WTC11 (cell line): ENCODE data around the gene CYP24A1. TPM values are rescaled to one million over a fixed set of nuclear protein-coding genes. Genes with fewer than 3 reads are reported as not detected.

Source experiments
- ATAC-seq: fragments of 200-7000 bp; cut with Tn5 transposase; 2 replicates; pipeline ENCODE4 v1.10.0; 2021; ENCODE audit warnings: mild to moderate bottlenecking, moderate library complexity
- CTCF ChIA-PET: fragments of 300-600 bp; sonication (Branson Sonifier 250); formaldehyde crosslinking; loops from one replicate; lab custom pipeline; 2021; ENCODE audit warnings: antibody characterized with exemption; lab: Charles Lee
- POLR2A ChIA-PET: fragments of 350-600 bp; sonication (Branson Sonifier 250); formaldehyde crosslinking; loops from one replicate; lab custom pipeline; 2021; ENCODE audit warnings: antibody characterized with exemption; lab: Charles Lee
- DNase-seq: peaks from one replicate; pipeline ENCODE4 v3.0.0; 2021; ENCODE audit warnings: low spot score
- H3K27ac Mint-ChIP-seq: 2 replicates; pipeline ENCODE4 v1.8.0; 2021; ENCODE audit warnings: mixed read lengths
- H3K27me3 Mint-ChIP-seq: 2 replicates; pipeline ENCODE4 v1.8.0; 2021; ENCODE audit warnings: low read depth, mild to moderate bottlenecking, moderate library complexity, mixed read lengths
- H3K36me3 Mint-ChIP-seq: 2 replicates; pipeline ENCODE4 v1.8.0; 2021; ENCODE audit warnings: mixed read lengths
- H3K4me1 Mint-ChIP-seq: 2 replicates; pipeline ENCODE4 v1.8.0; 2022; ENCODE audit warnings: mixed read lengths
- H3K4me3 Mint-ChIP-seq: 2 replicates; pipeline ENCODE4 v1.8.0; 2021; ENCODE audit warnings: mild to moderate bottlenecking, moderate library complexity, mixed read lengths
- H3K9me3 Mint-ChIP-seq: 2 replicates; pipeline ENCODE4 v1.8.0; 2021; ENCODE audit warnings: mixed read lengths
- ATF3 ChIP-seq: sonication (generic); formaldehyde crosslinking; conservative IDR thresholded peaks from 2 replicates; pipeline ENCODE4 v1.8.1; 2022; ENCODE audit warnings: mild to moderate bottlenecking, missing genetic modification reagents
- CDX4 ChIP-seq: fragments of 250-450 bp; sonication (Bioruptor Pico); IDR thresholded peaks from 2 replicates; pipeline ENCODE4 v1.9.0; 2021; ENCODE audit warnings: moderate library complexity, mild to moderate bottlenecking, inconsistent platforms, borderline replicate concordance
- CTCF ChIP-seq: fragments of 200-600 bp; IDR thresholded peaks from 2 replicates; pipeline ENCODE4 v1.8.0; 2022; ENCODE audit warnings: antibody characterized with exemption
- E2F1 ChIP-seq: sonication (generic); formaldehyde crosslinking; IDR thresholded peaks from 2 replicates; pipeline ENCODE4 v1.8.0; 2022; ENCODE audit warnings: mild to moderate bottlenecking, missing genetic modification reagents
- EMX1 ChIP-seq: fragments of 250-450 bp; sonication (Bioruptor Pico); IDR thresholded peaks from 2 replicates; pipeline ENCODE4 v1.8.0; 2021; ENCODE audit warnings: mild to moderate bottlenecking
- ERG ChIP-seq: fragments of 250-450 bp; sonication (Bioruptor Pico); IDR thresholded peaks from 2 replicates; pipeline ENCODE4 v1.8.0; 2021; ENCODE audit warnings: mild to moderate bottlenecking
- ETV6 ChIP-seq: sonication (generic); formaldehyde crosslinking; IDR thresholded peaks from 2 replicates; pipeline ENCODE4 v1.8.1; 2022; ENCODE audit warnings: mild to moderate bottlenecking, missing genetic modification reagents
- FOXP1 ChIP-seq: sonication (generic); formaldehyde crosslinking; IDR thresholded peaks from 2 replicates; pipeline ENCODE4 v1.8.0; 2022; ENCODE audit warnings: missing genetic modification reagents, mild to moderate bottlenecking, moderate library complexity, borderline replicate concordance
- NFE2L1 ChIP-seq: sonication (generic); formaldehyde crosslinking; IDR thresholded peaks from 2 replicates; pipeline ENCODE4 v1.8.1; 2023; ENCODE audit warnings: missing genetic modification reagents
- OVOL2 ChIP-seq: fragments of 250-450 bp; sonication (Bioruptor Pico); IDR thresholded peaks from 2 replicates; pipeline ENCODE4 v1.9.0; 2021; ENCODE audit warnings: mild to moderate bottlenecking, borderline replicate concordance
- PRDM15 ChIP-seq: sonication (generic); formaldehyde crosslinking; IDR thresholded peaks from 2 replicates; pipeline ENCODE4 v1.8.0; 2022; ENCODE audit warnings: missing genetic modification reagents
- PRRX2 ChIP-seq: fragments of 250-450 bp; sonication (Bioruptor Pico); IDR thresholded peaks from 2 replicates; pipeline ENCODE4 v1.8.0; 2021; ENCODE audit warnings: mild to moderate bottlenecking
- SMAD3 ChIP-seq: sonication (generic); formaldehyde crosslinking; IDR thresholded peaks from 2 replicates; pipeline ENCODE4 v1.8.0; 2022; ENCODE audit warnings: missing genetic modification reagents, mild to moderate bottlenecking, borderline replicate concordance
- SMAD4 ChIP-seq: sonication (generic); formaldehyde crosslinking; IDR thresholded peaks from 2 replicates; pipeline ENCODE4 v1.8.0; 2022; ENCODE audit warnings: mild to moderate bottlenecking, missing genetic modification reagents
- TEAD4 ChIP-seq: sonication (generic); formaldehyde crosslinking; IDR thresholded peaks from 2 replicates; pipeline ENCODE4 v1.8.0; 2022; ENCODE audit warnings: mild to moderate bottlenecking, missing genetic modification reagents
- ZNF232 ChIP-seq: sonication (generic); formaldehyde crosslinking; IDR thresholded peaks from 2 replicates; pipeline ENCODE4 v1.8.0; 2022; ENCODE audit warnings: mild to moderate bottlenecking, missing genetic modification reagents
- ZNF396 ChIP-seq: fragments of 250-450 bp; sonication (Bioruptor Pico); IDR thresholded peaks from 2 replicates; pipeline ENCODE4 v1.8.0; 2021; ENCODE audit warnings: mild to moderate bottlenecking, moderate library complexity, borderline replicate concordance
- ZSCAN18 ChIP-seq: fragments of 250-450 bp; sonication (Bioruptor Pico); IDR thresholded peaks from 2 replicates; pipeline ENCODE4 v2.1.2; 2022; ENCODE audit warnings: mild to moderate bottlenecking, moderate library complexity
- total RNA-seq: library from RNA; stranded (reverse); gene quantifications from 3 replicates; pipeline ENCODE4 v1.2.3, GENCODE V29; 2021
- TF ChIP-seq, protein P1 (sequence below): sonication (generic); formaldehyde crosslinking; IDR thresholded peaks from 2 replicates; pipeline ENCODE4 v1.8.1; 2022; ENCODE audit warnings: missing genetic modification reagents, borderline replicate concordance
- TF ChIP-seq, protein P2 (sequence below): fragments of 250-450 bp; sonication (Bioruptor Pico); conservative IDR thresholded peaks from 2 replicates; pipeline ENCODE4 v1.9.0; 2021; ENCODE audit warnings: mild to moderate bottlenecking

CYP24A1 gene
- total RNA-seq, 1 experiment from 2014 or later = not detected

GRCh38 chr20:54161821-54162149, 12.0 kb downstream of the CYP24A1 start:
- H3K9me3 Mint-ChIP-seq = peaks cover 6% of the 10 kb centered on the region; the same call in 1 of the 2 replicates
- H3K36me3 Mint-ChIP-seq = no peaks in the 10 kb centered on the region
- H3K4me1 Mint-ChIP-seq = peaks cover 7% of the 10 kb centered on the region
- ChIA-PET CTCF (no interaction called here), POLR2A (no interaction called here)
- ATAC-seq (no peak), DNase-seq (no peak)
- H3K27me3 Mint-ChIP-seq = no peaks in the 10 kb centered on the region
- H3K27ac Mint-ChIP-seq = no peak overlapping the region
- no peak overlapping the region for H3K4me3 Mint-ChIP-seq
- TF ChIP-seq SMAD3 (CRISPR knock-in tag) (no peak), SMAD4 (CRISPR knock-in tag) (no peak), EMX1 (no peak), E2F1 (CRISPR knock-in tag) (no peak), TEAD4 (CRISPR knock-in tag) (no peak), PRRX2 (CRISPR knock-in tag) (no peak), OVOL2 (CRISPR knock-in tag) (no peak), ERG (CRISPR knock-in tag) (no peak), NFE2L1 (no peak), ETV6 (CRISPR knock-in tag) (no peak), PRDM15 (CRISPR knock-in tag) (no peak), CDX4 (CRISPR knock-in tag) (no peak)
- TF ChIP-seq, protein P1, sequence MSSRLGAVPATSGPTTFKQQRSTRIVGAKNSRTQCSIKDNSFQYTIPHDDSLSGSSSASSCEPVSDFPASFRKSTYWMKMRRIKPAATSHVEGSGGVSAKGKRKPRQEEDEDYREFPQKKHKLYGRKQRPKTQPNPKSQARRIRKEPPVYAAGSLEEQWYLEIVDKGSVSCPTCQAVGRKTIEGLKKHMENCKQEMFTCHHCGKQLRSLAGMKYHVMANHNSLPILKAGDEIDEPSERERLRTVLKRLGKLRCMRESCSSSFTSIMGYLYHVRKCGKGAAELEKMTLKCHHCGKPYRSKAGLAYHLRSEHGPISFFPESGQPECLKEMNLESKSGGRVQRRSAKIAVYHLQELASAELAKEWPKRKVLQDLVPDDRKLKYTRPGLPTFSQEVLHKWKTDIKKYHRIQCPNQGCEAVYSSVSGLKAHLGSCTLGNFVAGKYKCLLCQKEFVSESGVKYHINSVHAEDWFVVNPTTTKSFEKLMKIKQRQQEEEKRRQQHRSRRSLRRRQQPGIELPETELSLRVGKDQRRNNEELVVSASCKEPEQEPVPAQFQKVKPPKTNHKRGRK (CRISPR knock-in tag) = no peak

GRCh38 chr20:54161008-54161820, 12.6 kb downstream of the CYP24A1 start:
- no peak overlapping the region for H3K27ac Mint-ChIP-seq
- no peaks in the 10 kb centered on the region for H3K27me3 Mint-ChIP-seq
- no peaks in the 10 kb centered on the region for H3K36me3 Mint-ChIP-seq
- H3K4me1 Mint-ChIP-seq = peaks cover 12% of the 10 kb centered on the region
- H3K9me3 Mint-ChIP-seq = peaks cover 6% of the 10 kb centered on the region; the same call in 1 of the 2 replicates
- DNase-seq (no peak), ATAC-seq (no peak)
- CTCF ChIA-PET = interaction anchor here (1.3 kb wide), 1 partner anchor 58 kb away, joined by 3 read pairs; no protein-coding TSS in a partner anchor
- POLR2A ChIA-PET = no interaction called here
- no peak overlapping the region for H3K4me3 Mint-ChIP-seq
- TF ChIP-seq ATF3 (CRISPR knock-in tag) (no peak), TEAD4 (CRISPR knock-in tag) (no peak), CTCF (no peak), ZNF396 (no peak), FOXP1 (CRISPR knock-in tag) (no peak), ZNF232 (no peak), ZSCAN18 (CRISPR knock-in tag) (no peak)
- TF ChIP-seq, protein P2, sequence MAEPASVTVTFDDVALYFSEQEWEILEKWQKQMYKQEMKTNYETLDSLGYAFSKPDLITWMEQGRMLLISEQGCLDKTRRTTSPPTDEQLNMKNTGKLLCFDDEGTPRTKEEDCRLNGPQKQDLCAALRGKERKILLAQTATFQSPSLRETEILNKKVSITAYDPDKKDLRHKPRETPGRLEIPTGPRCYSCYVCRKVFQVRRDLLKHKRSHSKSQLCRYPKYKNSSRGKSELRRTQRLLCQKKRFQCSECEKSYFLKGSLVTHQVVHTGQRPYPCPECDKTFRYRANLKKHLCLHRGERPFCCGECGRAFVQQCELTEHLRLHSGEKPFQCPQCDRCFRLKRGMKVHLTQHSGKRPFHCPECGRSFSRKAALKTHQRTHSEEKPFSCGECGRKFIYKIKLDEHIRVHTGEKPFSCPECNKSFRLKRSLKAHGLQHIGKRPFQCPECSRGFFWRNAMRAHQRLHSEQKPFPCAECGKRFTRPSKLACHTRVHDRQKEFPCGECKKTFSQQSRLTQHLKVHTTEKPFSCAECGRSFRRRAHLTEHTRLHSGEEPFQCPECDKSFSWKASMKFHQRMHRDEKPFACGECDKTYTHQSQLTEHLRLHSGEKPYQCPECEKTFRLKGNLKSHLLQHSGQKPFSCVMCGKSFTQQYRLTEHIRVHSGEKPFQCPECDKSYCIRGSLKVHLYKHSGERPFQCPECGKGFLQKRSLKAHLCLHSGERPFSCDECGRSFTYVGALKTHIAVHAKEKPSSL (CRISPR knock-in tag) = no peak
